GM19240 (cell line): ENCODE results near the gene CDS2.
A peak's percentile ranks its signal among the peaks of the same experiment; 100 is the strongest.

ENCODE experiments used
- DNase-seq: peaks from one replicate; pipeline ENCODE4 v3.0.0; 2011; ENCODE audit warnings: low spot score; ENCODE audit not compliant: insufficient read length

Gene CDS2

DNA sequence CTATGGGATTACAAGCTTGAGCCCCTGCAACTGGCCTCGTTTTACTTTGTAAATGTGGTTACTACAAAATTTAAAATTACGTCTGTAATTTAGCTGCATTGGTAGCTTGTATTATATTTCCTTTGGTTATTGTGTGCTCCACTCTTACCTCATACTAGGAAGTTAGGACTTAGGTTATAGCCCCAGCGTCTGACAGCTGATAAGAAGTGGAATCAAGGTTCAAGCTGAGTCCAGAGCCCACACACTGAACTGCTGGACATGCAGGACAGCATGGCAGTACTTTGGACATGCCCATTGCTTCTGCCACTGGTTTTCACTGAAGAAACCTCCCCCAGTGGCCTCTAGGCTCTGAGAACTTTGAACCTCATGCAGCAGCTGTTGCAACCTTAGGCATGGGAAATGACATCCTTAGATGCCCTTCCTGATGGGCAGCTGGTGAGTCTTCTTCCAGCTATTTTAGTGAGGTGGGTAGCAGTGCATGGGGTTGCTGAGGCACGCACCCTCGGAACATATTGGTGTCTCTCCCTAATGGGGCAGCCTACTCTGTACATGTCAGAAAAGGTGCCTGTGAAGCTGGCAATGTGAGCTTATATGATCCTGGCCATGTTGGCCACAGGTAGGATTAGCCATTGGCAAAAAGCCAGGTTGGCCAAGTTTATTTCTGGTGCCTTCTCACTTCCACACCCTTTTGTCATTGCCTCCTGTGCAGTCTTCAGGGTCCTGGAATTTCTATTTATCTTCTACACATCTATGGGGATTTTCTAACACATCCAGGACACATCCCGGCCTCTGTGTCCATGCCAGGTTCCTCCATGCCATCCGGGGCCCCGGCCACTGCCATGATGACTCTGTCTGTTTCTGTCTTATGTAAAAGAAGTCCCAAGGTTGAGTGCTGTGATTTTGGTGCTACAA is 85.3 kb downstream of the CDS2 start:
- no peak for DNase-seq

DNA sequence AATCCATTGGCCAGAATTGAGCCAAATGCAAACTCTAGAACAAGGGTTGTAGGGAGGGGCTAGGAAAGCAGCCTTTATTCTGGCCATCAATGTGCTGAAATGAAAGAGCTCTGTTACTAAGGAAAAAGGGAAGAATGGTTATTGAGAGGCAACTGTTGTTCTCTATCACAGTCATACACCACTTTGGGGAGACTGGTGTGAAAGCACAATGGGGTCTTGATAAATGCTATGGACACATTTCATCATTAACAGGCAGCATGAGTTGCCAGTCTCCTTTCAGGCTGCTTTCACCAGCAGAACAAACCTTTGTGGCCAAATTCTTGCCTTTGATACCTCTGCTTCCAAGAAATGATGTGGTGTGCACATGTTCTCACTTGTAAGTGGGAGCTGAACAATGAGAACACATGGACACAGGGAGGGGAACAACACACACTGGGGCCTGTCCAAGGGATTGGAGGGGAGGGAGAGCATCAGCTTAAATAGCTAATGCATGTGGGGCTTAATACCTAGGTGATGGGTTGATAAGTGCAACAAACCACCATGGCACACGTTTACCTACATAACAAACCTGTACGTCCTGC is 86.2 kb downstream of the CDS2 start:
- no peak for DNase-seq

DNA sequence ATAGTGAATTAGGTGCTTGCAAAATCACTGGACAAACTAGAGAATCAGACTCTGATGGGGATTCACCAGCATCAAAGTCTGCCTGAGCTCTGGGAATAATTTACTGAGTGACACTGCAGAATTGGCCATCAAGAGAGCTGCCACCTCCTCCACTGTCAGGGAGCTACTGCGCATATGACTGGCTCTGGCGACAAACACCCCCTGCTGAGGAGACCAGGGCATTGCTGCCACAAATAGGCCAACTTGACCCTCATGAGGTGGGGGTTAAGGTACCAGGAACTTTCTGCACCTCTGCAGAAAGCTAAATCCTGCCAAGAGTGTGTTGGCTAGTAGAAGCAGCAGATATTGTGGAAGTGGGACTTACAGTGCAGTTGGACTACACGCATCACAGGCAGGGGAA is 88.0 kb downstream of the CDS2 start:
- DNase-seq, result no peak

DNA sequence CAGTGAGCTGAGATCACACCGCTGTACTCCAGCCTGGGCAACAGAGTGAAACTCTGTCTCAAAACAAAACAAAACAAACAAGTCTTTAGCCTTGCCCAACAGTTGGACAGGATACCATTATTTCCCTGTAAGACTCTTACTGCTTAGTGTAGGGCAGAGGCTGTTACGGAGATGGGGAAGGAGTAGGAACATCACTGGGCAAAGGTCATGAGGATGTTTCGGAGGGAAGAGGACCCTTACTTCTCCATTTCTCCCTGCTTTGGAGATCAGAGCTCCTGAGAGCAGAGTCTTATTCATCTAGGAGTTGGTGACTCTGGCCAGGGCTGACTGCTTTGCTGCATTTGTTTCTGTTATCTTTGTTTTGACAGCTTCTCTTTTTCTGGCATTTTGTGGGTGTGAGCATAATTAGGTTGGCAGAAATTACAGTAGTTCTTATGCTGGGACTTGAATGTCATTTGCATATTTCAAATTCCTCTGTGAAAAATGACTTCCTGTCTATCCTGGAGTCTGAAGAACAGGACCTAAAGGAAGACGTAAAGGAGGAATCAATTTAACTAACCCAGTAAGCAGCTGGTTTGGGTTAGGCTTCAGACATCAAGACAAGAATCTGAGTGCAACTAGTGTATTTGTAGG is 89.0 kb downstream of the CDS2 start:
- DNase-seq, result no peak

DNA sequence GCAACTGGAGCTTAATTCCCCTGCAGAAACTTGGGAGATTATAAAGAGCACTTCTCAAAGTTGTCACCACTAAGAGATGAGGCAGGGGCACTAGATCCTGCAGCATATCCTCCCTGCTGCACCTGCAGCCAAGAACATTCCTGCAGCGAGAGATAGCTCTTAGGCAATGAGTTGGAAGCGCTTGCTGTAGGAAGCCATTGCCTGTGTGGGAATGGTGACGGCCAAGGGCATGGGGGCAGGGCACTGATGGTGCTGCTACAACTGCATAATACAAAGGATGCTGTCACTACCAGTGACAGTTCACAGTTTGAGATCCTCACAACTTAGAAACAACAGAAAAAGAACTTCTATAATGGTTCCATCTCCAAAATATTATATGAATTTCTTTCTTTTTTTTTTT is 89.9 kb downstream of the CDS2 start:
- DNase-seq, result no peak

GRCh38 chr20:5217616-5218015 is 90.8 kb downstream of the CDS2 start:
- DNase-seq, result no peak

DNA sequence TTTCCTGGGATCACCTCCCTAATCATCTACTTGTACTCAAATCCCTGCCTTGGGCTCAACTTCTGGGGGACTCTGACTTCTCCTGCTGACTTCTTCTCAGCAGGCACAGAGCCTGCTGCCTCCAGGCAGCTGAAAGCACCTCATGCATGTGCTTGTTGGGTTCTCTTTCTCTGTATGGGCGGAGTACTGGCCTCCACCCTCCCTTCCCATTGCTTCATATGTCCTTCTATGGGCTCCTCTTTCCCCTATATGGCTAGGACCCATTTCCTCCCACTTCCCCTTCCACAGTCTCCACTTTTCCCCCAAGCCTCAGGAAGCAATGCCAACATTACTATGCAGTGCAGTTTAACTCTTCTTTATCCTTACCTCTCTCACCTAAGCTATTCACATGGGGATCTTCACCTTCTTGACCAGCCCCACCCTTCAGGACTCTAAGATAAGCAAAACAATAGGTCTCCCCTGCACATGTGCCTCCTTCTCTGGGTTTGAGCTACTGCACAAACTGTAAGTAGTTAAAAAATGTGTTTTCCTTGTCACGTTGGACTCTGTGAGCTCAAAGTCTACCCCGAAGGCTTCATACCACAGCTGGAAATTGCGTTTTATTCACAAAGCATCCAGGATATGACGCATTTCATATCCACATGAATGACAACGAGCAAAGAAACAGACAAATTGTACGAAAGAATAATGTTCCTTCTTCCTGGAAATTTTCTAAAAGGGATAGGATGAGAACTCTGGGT is 93.7 kb downstream of the CDS2 start:
- no peak for DNase-seq

DNA sequence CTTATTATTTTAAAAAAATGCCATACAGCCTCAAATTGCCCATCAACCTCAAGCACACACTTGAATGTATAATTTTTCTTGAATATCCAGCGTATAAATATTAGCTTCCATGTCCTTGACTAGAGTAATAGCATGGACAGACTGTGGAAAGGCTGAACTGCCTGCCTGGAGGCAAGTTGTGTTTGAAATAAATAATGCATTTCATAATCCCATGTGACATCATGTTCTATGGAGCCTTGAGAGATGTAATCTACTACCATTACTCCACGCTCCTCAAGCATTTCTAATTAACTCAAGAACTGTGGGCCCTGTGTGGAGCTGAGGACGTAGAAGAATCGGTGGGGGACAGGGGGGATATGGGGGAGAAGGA is 94.2 kb downstream of the CDS2 start:
- no peak for DNase-seq

- DNase-seq, result peak; percentile 36
Measured at GRCh38 chr20:5222919-5223634, 96.3 kb downstream of the CDS2 start.

- no peak for DNase-seq
Measured at GRCh38 chr20:5230544-5230943, 103.7 kb downstream of the CDS2 start.

DNA sequence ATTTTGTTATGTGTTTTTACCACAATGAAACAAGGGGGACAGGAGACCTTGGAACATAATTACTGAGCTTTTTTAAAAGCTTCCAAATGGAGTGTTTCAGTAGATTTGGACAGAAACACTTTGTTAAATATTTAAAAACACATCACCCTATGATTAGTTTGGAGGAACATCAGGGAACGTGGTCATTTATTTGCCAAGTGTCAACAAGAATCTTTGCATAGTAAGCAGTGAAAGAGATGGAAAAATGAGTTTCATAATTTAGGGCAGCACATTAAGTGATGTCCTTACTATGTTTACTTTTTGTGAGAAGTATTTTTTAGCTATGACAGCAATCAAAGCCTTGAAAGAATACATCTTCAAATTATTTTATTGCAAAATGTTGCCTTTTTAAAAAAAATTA is 107.3 kb downstream of the CDS2 start:
- no peak for DNase-seq

DNA sequence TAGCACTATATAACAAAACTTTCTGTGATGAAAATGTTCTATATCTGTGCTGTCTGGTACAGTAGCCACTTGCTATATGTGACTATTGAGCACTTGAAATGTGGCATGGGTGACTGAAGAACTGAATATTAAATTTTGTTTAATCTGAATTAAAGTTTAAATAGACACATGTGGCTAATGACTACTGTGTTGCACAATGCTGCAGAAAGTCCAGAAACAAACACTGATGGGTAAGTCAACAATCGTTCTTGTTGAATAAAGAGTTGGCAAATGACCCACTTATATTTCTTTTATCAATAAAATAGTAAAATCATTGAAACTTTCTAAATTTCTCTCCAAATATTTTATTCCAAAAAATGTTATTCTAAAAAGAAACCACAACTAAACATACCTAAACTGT is 108.2 kb downstream of the CDS2 start:
- no peak for DNase-seq
